ENCODE results near the gene MYPOP. TPM values are rescaled to one million over a fixed set of nuclear protein-coding genes. Genes with fewer than 3 reads are reported as not detected.

Gene MYPOP, protein sequence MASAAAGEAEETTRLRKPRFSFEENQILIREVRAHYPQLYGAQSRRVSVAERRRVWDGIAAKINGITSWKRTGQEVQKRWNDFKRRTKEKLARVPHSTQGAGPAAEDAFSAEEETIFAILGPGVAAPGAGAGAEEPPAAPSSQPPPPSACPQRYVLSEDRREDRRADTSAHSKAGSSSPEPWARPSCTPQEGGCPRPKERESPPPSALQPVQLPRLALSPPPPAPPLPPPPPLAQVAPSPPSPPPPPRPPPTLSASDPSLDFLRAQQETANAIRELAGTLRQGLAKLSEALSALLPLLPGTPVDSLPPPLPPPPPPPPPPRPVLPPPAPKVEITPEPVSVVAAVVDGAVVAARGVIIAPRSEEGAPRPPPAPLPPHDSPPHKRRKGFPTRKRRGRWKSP
- 3.7 and 4.0 TPM in 2 replicates for total RNA-seq

DNA sequence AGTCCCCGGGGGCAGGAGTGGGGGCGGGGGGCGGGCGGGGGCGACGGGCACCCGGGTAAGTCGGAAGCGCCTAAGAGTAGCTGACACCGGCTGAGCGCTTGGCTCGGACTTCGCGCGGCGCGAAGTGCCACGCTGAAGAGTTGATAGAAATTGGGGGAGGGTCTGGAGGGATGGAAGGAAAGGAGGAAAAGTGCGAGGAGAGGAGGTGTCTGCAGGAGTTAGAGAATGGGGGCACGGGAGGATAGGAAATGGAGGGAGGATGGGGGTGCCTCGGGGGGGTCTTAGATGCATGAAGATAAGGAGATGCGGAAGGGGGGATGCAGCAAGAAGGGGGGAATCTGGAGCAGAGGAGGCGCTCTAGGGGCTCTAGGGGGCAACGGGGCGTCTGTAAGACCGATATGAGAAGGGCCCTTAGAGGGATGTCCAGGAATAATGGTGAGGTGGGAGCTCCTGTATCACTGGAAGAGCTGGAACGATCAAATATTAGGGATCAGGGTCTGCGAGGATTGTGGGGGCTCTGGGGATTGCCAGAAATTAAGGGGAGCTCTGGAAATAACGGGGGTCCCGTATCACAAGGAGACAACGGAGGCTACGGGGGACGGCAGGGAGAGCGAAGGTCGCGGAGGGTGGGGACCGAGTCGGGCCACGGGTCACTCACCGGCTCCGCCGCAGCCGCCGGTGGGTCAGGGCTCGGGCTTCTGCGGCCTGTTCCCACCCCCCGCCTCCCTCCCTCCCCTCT lies at the start of gene MYPOP:
Gene MYPOP, minus strand, starts transcription at position 702 of the 739 bp plus-strand sequence. CDS start 840 bp downstream, outside the sequence.

GRCh38 chr19:45913874-45914830 lies 11.7 kb upstream of the MYPOP start, which contains the start of gene NANOS2:
Gene NANOS2, minus strand, starts transcription at chr19:45914778. Its CDS starts 85 bp downstream, at chr19:45914693.

DNA sequence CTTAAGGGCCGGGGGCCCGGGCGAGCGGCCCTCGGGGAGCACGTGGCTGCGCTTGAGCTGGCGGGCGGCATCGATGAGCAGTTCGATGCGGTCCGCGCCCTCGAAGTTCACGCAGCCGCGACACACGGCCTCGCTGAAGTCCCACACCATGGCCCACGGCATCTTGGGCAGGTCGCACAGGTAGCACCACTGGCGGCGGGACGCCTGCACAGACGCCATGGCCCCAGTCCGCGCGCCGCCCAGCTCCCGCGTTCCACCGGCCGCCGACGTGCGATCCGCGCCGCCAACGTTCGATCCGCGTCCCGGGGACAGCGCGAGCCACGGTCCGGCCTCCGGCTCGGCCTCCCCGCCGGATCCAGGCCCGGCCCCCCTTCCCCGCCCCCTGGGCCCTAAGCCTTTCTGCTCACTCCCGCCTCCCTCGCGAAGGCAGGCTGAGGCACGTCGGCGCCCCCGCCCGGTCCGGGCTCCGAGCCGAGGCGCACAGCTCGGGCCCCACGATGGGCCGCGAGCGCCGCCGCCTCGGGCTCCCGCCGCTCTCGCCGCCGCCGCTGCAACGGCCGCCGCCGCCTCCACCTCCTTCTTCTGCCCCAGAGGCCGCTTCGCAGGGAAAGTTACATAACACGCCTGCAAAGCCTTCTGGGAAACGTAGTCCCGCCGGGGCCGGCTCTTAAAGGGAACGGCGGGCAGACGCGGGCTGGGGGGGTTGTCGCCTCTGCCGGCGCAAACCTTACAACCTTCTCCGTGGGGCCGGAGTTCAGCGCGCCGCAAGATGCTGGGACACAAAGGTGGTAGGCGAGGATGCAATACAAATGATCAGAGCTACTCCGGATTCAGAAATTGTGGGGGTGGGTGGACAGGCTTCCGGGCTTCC lies 16.6 kb downstream of the MYPOP start, which contains the start of gene IRF2BP1:
Gene IRF2BP1, minus strand, starts transcription at position 586 of the 871 bp plus-strand sequence. Its CDS starts 367 bp downstream, at position 219.

GRCh38 chr19:45863840-45864628 lies 38.4 kb downstream of the MYPOP start, which contains the start of gene FOXA3:
Gene FOXA3, plus strand, starts transcription at chr19:45864326. Its CDS starts 131 bp downstream, at chr19:45864457.

DNA sequence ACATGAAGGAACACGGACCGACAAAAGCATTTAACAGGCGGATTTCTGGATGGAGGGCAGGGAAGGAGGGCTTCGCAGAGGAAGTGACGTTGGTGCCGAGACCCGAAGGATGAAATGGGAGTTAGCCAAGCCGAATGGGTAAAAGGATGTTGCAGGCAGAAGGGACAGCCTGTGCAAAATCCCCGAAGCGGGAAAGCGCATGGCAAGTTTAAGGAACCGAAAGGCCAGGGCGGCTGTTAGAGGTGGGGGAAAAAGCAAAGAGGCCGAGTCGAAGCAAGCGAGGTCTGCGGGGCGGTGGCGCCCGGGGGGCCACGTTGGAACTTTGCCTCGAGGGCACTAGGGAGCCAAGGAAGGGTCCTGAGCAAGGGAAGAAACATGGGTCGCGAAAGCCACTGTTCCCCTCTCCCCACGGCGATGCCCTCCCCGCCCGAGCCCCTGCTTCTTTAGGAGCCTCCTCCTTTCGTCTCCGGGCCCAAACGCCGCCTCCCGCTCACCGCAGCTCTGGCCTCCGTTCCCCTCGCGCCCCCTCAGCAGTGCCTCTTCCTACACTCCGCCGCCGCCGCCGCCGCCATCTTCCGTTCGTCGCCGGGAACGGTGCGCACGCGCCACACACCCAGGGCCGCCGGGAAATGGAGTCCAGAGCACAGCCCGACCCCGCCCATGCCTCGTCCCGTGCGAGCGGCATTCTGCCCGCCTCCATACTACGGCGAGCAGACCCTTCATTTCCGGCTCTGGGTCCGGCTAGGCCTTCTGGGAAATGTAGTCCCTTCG lies 39.7 kb downstream of the MYPOP start, which contains the start of gene SYMPK:
Gene SYMPK, minus strand, starts transcription at position 584 of the 771 bp plus-strand sequence. CDS start 8,652 bp downstream, outside the sequence.

Other genes starting within 250 kb of the MYPOP start
- gene GIPR, start 234.4 kb downstream of the MYPOP start, total RNA-seq, result 0.44 TPM in 1 of 2 replicates, not detected in the other
- gene SNRPD2, start 210.7 kb downstream of the MYPOP start, total RNA-seq, result 212 and 276 TPM in 2 replicates
- 8.9 and 10.8 TPM in 2 replicates for gene QPCTL, start 209.9 kb downstream of the MYPOP start, total RNA-seq
- 8.4 and 10.4 TPM in 2 replicates for gene FBXO46, start 171.7 kb downstream of the MYPOP start, total RNA-seq
- not detected in 2 replicates for gene MEIOSIN, start 169.2 kb downstream of the MYPOP start, total RNA-seq
- 24.6 and 28.0 TPM in 2 replicates for gene SIX5, start 133.4 kb downstream of the MYPOP start, total RNA-seq
- gene DMPK, start 120.1 kb downstream of the MYPOP start, total RNA-seq, result 14.4 and 14.8 TPM in 2 replicates
- 18.8 and 19.0 TPM in 2 replicates for gene DMWD, start 109.8 kb downstream of the MYPOP start, total RNA-seq
- gene RSPH6A, start 87.3 kb downstream of the MYPOP start, total RNA-seq, result not detected in 2 replicates
- 25.6 and 31.4 TPM in 2 replicates for gene SYMPK, start 39.5 kb downstream of the MYPOP start, total RNA-seq
- gene FOXA3, start 38.3 kb downstream of the MYPOP start, total RNA-seq, result not detected in 2 replicates
- gene IRF2BP1, start 16.5 kb downstream of the MYPOP start, total RNA-seq, result 30.3 and 30.5 TPM in 2 replicates
- gene NANOS2, start 12.2 kb upstream of the MYPOP start, total RNA-seq, result not detected in 2 replicates
- gene NOVA2, start 71.3 kb upstream of the MYPOP start, total RNA-seq, result 0.24 and 0.31 TPM in 2 replicates
- gene CCDC61, start 92.9 kb upstream of the MYPOP start, total RNA-seq, result 8.8 and 9.6 TPM in 2 replicates
- not detected in 2 replicates for gene PGLYRP1, start 120.4 kb upstream of the MYPOP start, total RNA-seq
- not detected in 2 replicates for gene IGFL4, start 138.4 kb upstream of the MYPOP start, total RNA-seq
- not detected in 2 replicates for gene IGFL3, start 222.1 kb upstream of the MYPOP start, total RNA-seq
- not detected in 2 replicates for gene IGFL2, start 245.6 kb upstream of the MYPOP start, total RNA-seq

Data from cardiac ventricle fibroblast (primary cell).